NT2/D1 (cell line): ENCODE results near the gene FBRSL1.

Experiments used
- SUZ12 ChIP-seq: IDR thresholded peaks from 2 replicates; pipeline ENCODE4 v1.6.1; 2011; ENCODE audit not compliant: insufficient read length, insufficient read depth; ENCODE audit errors: extremely low read depth
- ZNF274 ChIP-seq: IDR thresholded peaks from 2 replicates; pipeline ENCODE4 v1.6.1; 2011; ENCODE audit warnings: mild to moderate bottlenecking, low read depth, low read length

DNA sequence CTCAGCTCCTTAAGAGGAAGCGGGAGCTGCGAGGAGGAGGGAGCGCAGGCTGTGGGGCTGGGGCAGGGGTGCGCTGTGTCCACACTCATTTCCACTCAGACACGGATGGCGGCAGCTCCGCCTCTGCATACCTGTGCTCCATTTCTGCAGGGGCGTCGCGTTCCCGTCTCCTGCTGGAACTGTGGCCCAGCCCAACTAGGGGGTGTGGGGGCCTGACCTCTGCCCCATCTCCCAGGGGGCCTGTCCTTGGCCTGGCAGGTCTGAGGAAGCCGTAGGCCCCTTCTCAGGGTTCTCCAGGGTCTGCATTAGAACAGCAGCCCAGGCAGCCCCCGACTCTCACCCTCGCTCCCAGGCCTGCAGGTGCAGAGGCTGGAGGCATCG lies 31.2 kb downstream of the FBRSL1 start:
- TF ChIP-seq SUZ12 (no peak), ZNF274 (no peak)
